HEK293 (cell line): Measurements from ENCODE around the gene C9orf40.
A peak's percentile ranks its signal among the peaks of the same experiment; 100 is the strongest.

Source experiments
- AEBP2 ChIP-seq: fragments of 450-650 bp; formaldehyde crosslinking; IDR thresholded peaks from 2 replicates; pipeline ENCODE4 v1.5.1; 2016; ENCODE audit warnings: missing biosample characterization, missing genetic modification characterization, borderline replicate concordance
- BCL6B ChIP-seq: fragments of 450-650 bp; formaldehyde crosslinking; IDR thresholded peaks from 2 replicates; pipeline ENCODE4 v1.5.1; 2017; ENCODE audit warnings: missing biosample characterization, missing genetic modification characterization
- GFI1B ChIP-seq: fragments of 450-650 bp; formaldehyde crosslinking; IDR thresholded peaks from 2 replicates; pipeline ENCODE4 v1.5.1; 2016; ENCODE audit warnings: missing biosample characterization, missing genetic modification characterization
- GLIS2 ChIP-seq: fragments of 450-650 bp; formaldehyde crosslinking; IDR thresholded peaks from 2 replicates; pipeline ENCODE4 v1.5.1; 2016; ENCODE audit warnings: missing biosample characterization, missing genetic modification characterization
- HOXA7 ChIP-seq: sonication (generic); formaldehyde crosslinking; IDR thresholded peaks from 2 replicates; pipeline ENCODE4 v1.8.1; 2022; ENCODE audit warnings: missing genetic modification reagents, borderline replicate concordance
- PRDM2 ChIP-seq: fragments of 450-650 bp; formaldehyde crosslinking; IDR thresholded peaks from 2 replicates; pipeline ENCODE4 v1.5.1; 2016; ENCODE audit warnings: missing biosample characterization, missing genetic modification characterization, borderline replicate concordance
- PRDM4 ChIP-seq: fragments of 450-650 bp; formaldehyde crosslinking; IDR thresholded peaks from 2 replicates; pipeline ENCODE4 v1.5.1; 2017; ENCODE audit warnings: missing biosample characterization, missing genetic modification characterization
- SETDB1 ChIP-seq: IDR thresholded peaks from one replicate; pipeline ENCODE4 v1.6.1; 2017; ENCODE audit warnings: mild to moderate bottlenecking, low read length, moderate library complexity, mixed read lengths; ENCODE audit not compliant: insufficient read length
- TRIM28 ChIP-seq: IDR thresholded peaks from 2 replicates; pipeline ENCODE4 v1.6.1; 2011; ENCODE audit warnings: low read length, control low read depth, borderline replicate concordance
- ZFP41 ChIP-seq: fragments of 450-650 bp; formaldehyde crosslinking; IDR thresholded peaks from 2 replicates; pipeline ENCODE4 v1.5.1; 2016; ENCODE audit warnings: missing biosample characterization, missing genetic modification characterization, borderline replicate concordance
- ZNF112 ChIP-seq: fragments of 450-650 bp; formaldehyde crosslinking; IDR thresholded peaks from 2 replicates; pipeline ENCODE4 v1.5.0; 2017; ENCODE audit warnings: missing biosample characterization, missing genetic modification characterization
- ZNF132 ChIP-seq: fragments of 450-650 bp; formaldehyde crosslinking; IDR thresholded peaks from 2 replicates; pipeline ENCODE4 v1.5.1; 2017; ENCODE audit warnings: missing biosample characterization, missing genetic modification characterization, borderline replicate concordance
- ZNF239 ChIP-seq: fragments of 450-650 bp; formaldehyde crosslinking; IDR thresholded peaks from 2 replicates; pipeline ENCODE4 v1.5.1; 2016; ENCODE audit warnings: missing biosample characterization, missing genetic modification characterization
- ZNF391 ChIP-seq: fragments of 450-650 bp; formaldehyde crosslinking; IDR thresholded peaks from 2 replicates; pipeline ENCODE4 v1.5.1; 2016; ENCODE audit warnings: low read depth, missing biosample characterization, missing genetic modification characterization, borderline replicate concordance
- ZNF473 ChIP-seq: fragments of 450-650 bp; formaldehyde crosslinking; IDR thresholded peaks from 2 replicates; pipeline ENCODE4 v1.5.1; 2017; ENCODE audit warnings: missing biosample characterization, missing genetic modification characterization
- ZNF514 ChIP-seq: fragments of 450-650 bp; formaldehyde crosslinking; IDR thresholded peaks from 2 replicates; pipeline ENCODE4 v1.5.1; 2016; ENCODE audit warnings: missing biosample characterization, missing genetic modification characterization
- ZNF621 ChIP-seq: fragments of 450-650 bp; formaldehyde crosslinking; IDR thresholded peaks from 2 replicates; pipeline ENCODE4 v1.5.1; 2017; ENCODE audit warnings: missing biosample characterization, missing genetic modification characterization
- ZNF777 ChIP-seq: fragments of 450-650 bp; formaldehyde crosslinking; IDR thresholded peaks from 2 replicates; pipeline ENCODE4 v1.5.1; 2017; ENCODE audit warnings: missing biosample characterization, missing genetic modification characterization, borderline replicate concordance
- TF ChIP-seq, protein P1 (sequence below): fragments of 450-650 bp; formaldehyde crosslinking; IDR thresholded peaks from 2 replicates; pipeline ENCODE4 v1.5.1; 2016; ENCODE audit warnings: missing biosample characterization, missing genetic modification characterization
- TF ChIP-seq, protein P2 (sequence below): fragments of 450-650 bp; formaldehyde crosslinking; IDR thresholded peaks from 2 replicates; pipeline ENCODE4 v1.5.1; 2016; ENCODE audit warnings: missing biosample characterization, missing genetic modification characterization
- TF ChIP-seq, protein P3 (sequence below): fragments of 450-650 bp; formaldehyde crosslinking; IDR thresholded peaks from 2 replicates; pipeline ENCODE4 v1.5.1; 2016; ENCODE audit warnings: missing biosample characterization, missing genetic modification characterization, low read depth

Gene C9orf40

GRCh38 chr9:74952201-74953151 lies at the start of gene C9orf40 (continued):
- no peak for TF ChIP-seq PRDM2 (tag by site-specific recombination)
- TF ChIP-seq GLIS2 (tag by site-specific recombination) = peak; percentile 48
- TF ChIP-seq ZNF473 = no peak
- TF ChIP-seq, protein P1, sequence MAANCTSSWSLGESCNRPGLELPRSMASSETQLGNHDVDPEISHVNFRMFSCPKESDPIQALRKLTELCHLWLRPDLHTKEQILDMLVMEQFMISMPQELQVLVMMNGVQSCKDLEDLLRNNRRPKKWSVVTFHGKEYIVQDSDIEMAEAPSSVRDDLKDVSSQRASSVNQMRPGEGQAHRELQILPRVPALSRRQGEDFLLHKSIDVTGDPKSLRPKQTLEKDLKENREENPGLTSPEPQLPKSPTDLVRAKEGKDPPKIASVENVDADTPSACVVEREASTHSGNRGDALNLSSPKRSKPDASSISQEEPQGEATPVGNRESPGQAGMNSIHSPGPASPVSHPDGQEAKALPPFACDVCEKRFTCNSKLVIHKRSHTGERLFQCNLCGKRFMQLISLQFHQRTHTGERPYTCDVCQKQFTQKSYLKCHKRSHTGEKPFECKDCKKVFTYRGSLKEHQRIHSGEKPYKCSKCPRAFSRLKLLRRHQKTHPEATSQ (tag by site-specific recombination) = 0 out of 2 replicates have a peak, but pooled peaks have one; percentile 39
- TF ChIP-seq AEBP2 (tag by site-specific recombination) = no peak
- TF ChIP-seq, protein P2, sequence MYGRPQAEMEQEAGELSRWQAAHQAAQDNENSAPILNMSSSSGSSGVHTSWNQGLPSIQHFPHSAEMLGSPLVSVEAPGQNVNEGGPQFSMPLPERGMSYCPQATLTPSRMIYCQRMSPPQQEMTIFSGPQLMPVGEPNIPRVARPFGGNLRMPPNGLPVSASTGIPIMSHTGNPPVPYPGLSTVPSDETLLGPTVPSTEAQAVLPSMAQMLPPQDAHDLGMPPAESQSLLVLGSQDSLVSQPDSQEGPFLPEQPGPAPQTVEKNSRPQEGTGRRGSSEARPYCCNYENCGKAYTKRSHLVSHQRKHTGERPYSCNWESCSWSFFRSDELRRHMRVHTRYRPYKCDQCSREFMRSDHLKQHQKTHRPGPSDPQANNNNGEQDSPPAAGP (tag by site-specific recombination) = peak; percentile 48; the same call in 1 of the 2 replicates
- no peak for TF ChIP-seq BCL6B
- TF ChIP-seq ZFP41 (tag by site-specific recombination) = no peak
- TF ChIP-seq ZNF132 (tag by site-specific recombination) = no peak
- no peak for TF ChIP-seq ZNF621 (tag by site-specific recombination)
- no peak for TF ChIP-seq ZNF239 (tag by site-specific recombination)
- TF ChIP-seq TRIM28 = no peak
- no peak for TF ChIP-seq ZNF514 (tag by site-specific recombination)
- TF ChIP-seq HOXA7 = no peak
- no peak; the same call in 1 of the 2 replicates for TF ChIP-seq ZNF777 (tag by site-specific recombination)
- TF ChIP-seq ZNF112 (tag by site-specific recombination) = no peak
- TF ChIP-seq, protein P3, sequence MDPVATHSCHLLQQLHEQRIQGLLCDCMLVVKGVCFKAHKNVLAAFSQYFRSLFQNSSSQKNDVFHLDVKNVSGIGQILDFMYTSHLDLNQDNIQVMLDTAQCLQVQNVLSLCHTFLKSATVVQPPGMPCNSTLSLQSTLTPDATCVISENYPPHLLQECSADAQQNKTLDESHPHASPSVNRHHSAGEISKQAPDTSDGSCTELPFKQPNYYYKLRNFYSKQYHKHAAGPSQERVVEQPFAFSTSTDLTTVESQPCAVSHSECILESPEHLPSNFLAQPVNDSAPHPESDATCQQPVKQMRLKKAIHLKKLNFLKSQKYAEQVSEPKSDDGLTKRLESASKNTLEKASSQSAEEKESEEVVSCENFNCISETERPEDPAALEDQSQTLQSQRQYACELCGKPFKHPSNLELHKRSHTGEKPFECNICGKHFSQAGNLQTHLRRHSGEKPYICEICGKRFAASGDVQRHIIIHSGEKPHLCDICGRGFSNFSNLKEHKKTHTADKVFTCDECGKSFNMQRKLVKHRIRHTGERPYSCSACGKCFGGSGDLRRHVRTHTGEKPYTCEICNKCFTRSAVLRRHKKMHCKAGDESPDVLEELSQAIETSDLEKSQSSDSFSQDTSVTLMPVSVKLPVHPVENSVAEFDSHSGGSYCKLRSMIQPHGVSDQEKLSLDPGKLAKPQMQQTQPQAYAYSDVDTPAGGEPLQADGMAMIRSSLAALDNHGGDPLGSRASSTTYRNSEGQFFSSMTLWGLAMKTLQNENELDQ (tag by site-specific recombination) = no peak
- no peak for TF ChIP-seq SETDB1
- TF ChIP-seq ZNF391 = no peak; the same call in 1 of the 2 replicates
- TF ChIP-seq PRDM4 (tag by site-specific recombination) = no peak
- no peak; the same call in 1 of the 2 replicates for TF ChIP-seq GFI1B
